ENCODE results near the gene SIPA1L2. TPM values are rescaled to one million over a fixed set of nuclear protein-coding genes. Genes with fewer than 3 reads are reported as not detected.

Gene SIPA1L2
- total RNA-seq, 1 donor from 2014 or later = 18.1 TPM

- intact Hi-C loops (cut with DNase I) = no loop called here
- DNase-seq (ENCODE audit: low spot score in 2 of 2) = no peak
- Histone ChIP-seq H3K4me1 (no peaks in the 10 kb centered on the region), H3K27ac (no peak overlapping the region), H3K27me3 (no peaks in the 10 kb centered on the region), H3K36me3 (no peaks in the 10 kb centered on the region), H3K4me3 (no peak overlapping the region), H3K9me3 (no peaks in the 10 kb centered on the region)
- no peak for TF ChIP-seq CTCF (IDR thresholded peaks at IDR 0.05)
Observed at GRCh38 chr1:232653789-232654188, 23.9 kb upstream of the SIPA1L2 start.

GRCh38 chr1:232650845-232651244 is 20.9 kb upstream of the SIPA1L2 start:
- Histone ChIP-seq H3K4me3 (no peak overlapping the region), H3K36me3 (no peaks in the 10 kb centered on the region)
- intact Hi-C loops (cut with DNase I) = no loop called here

DNA sequence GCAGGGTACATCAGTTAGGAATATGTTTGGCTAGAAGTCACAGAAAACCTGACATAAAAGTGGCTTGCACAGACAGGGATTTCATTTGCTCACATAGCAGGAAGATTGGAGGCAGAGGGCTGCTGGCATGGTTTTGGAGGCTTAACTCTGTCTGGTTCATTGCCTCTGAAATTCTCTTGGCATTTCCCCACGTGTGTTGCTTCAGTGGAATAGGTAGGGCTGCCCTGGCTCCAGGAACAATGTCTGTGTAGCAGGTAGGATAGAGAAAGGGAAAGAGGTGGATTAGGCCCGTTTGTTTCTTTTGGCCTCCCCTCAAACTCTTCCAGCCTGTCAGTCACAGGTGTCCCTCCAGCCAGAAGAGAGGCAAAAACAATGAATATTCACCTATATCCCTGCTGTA is 20.5 kb upstream of the SIPA1L2 start:
- no peaks in the 10 kb centered on the region for H3K9me3 ChIP-seq

More at GRCh38 chr1:232650845-232651244, 20.9 kb upstream of the SIPA1L2 start:
- Histone ChIP-seq H3K27me3 (no peaks in the 10 kb centered on the region), H3K9me3 (no peaks in the 10 kb centered on the region), H3K27ac (no peak overlapping the region), H3K4me1 (no peaks in the 10 kb centered on the region)
- DNase-seq (ENCODE audit: low spot score in 2 of 2) = no peak
- TF ChIP-seq CTCF (IDR thresholded peaks at IDR 0.05) = no peak

GRCh38 chr1:232648316-232648715 is 18.4 kb upstream of the SIPA1L2 start:
- DNase-seq (ENCODE audit: low spot score in 2 of 2) = no peak
- intact Hi-C loops (cut with DNase I) = no loop called here
- no peaks in the 10 kb centered on the region for H3K36me3 ChIP-seq
- H3K27ac ChIP-seq = no peak overlapping the region
- H3K4me1 ChIP-seq = no peaks in the 10 kb centered on the region
- H3K4me3 ChIP-seq = no peak overlapping the region
- H3K9me3 ChIP-seq = no peaks in the 10 kb centered on the region
- no peak for TF ChIP-seq CTCF (IDR thresholded peaks at IDR 0.05)
- no peaks in the 10 kb centered on the region for H3K27me3 ChIP-seq

More for the DNA sequence above, 20.5 kb upstream of the SIPA1L2 start:
- H3K27me3 ChIP-seq = no peaks in the 10 kb centered on the region
- intact Hi-C loops (cut with DNase I) = no loop called here
- no peaks in the 10 kb centered on the region for H3K36me3 ChIP-seq
- no peak overlapping the region for H3K4me3 ChIP-seq
- no peak overlapping the region for H3K27ac ChIP-seq
- no peaks in the 10 kb centered on the region for H3K4me1 ChIP-seq
- TF ChIP-seq CTCF (IDR thresholded peaks at IDR 0.05) = no peak
- DNase-seq (ENCODE audit: low spot score in 2 of 2) = no peak

GRCh38 chr1:232644209-232644608 is 14.3 kb upstream of the SIPA1L2 start:
- no peaks in the 10 kb centered on the region for H3K36me3 ChIP-seq
- H3K9me3 ChIP-seq = no peaks in the 10 kb centered on the region
- no peaks in the 10 kb centered on the region for H3K4me1 ChIP-seq
- no peak overlapping the region for H3K4me3 ChIP-seq
- intact Hi-C loops (cut with DNase I) = no loop called here
- H3K27ac ChIP-seq = no peak overlapping the region
- no peak for TF ChIP-seq CTCF (IDR thresholded peaks at IDR 0.05)
- no peaks in the 10 kb centered on the region for H3K27me3 ChIP-seq
- no peak for DNase-seq (ENCODE audit: low spot score in 2 of 2)

DNA sequence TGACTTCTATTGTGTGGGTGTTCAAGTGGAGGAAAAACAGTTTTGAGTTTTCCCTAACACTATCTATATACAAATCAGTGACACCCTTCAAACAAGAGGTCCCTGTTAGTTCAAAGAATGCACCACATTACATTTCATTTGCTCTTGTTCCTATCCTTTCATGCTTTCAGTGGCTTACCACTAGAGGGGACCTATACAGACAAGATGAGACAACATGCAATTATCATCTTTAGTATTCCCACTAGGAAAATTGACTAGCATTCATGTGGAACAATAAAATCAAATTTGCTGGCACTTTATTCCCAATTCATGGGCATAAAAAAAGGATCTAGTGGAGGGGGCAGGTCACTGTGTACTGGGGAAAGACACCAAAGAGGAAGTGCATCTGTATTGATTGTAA is 13.3 kb upstream of the SIPA1L2 start:
- H3K9me3 ChIP-seq = no peaks in the 10 kb centered on the region

More for the DNA sequence above, 13.3 kb upstream of the SIPA1L2 start:
- intact Hi-C loops (cut with DNase I) = no loop called here
- TF ChIP-seq CTCF (IDR thresholded peaks at IDR 0.05) = no peak
- DNase-seq (ENCODE audit: low spot score in 2 of 2) = no peak
- H3K36me3 ChIP-seq = no peaks in the 10 kb centered on the region
- no peaks in the 10 kb centered on the region for H3K4me1 ChIP-seq
- H3K27me3 ChIP-seq = no peaks in the 10 kb centered on the region
- no peak overlapping the region for H3K27ac ChIP-seq
- no peak overlapping the region for H3K4me3 ChIP-seq

Measured in ascending aorta (tissue), 2 donors.